Panc1 (cell line): ENCODE data around the gene ADCK2.

Source experiments
- POLR2AphosphoS5 ChIP-seq: IDR thresholded peaks from 2 replicates; pipeline ENCODE4 v1.6.1; 2012; ENCODE audit warnings: mild to moderate bottlenecking, low read depth, low read length, moderate library complexity
- SIN3A ChIP-seq: IDR thresholded peaks from 2 replicates; pipeline ENCODE4 v1.6.1; 2012; ENCODE audit warnings: low read depth, mild to moderate bottlenecking, low read length, moderate library complexity, borderline replicate concordance; ENCODE audit not compliant: insufficient read depth
- TCF7L2 ChIP-seq: IDR thresholded peaks from 2 replicates; pipeline ENCODE4 v1.6.1; 2011; ENCODE audit warnings: mild to moderate bottlenecking, low read depth, low read length, inconsistent platforms
- TF ChIP-seq, protein P1 (sequence below), 2 experiments: IDR thresholded peaks; 2 replicates each; pipeline ENCODE4 v1.6.1; 2011 to 2012; ENCODE audit warnings: low read depth in 2 of 2, control low read depth in 1 of 2, low read length in 1 of 2, mild to moderate bottlenecking in 1 of 2, moderate library complexity in 1 of 2; ENCODE audit not compliant: insufficient read depth in 1 of 2
- TF ChIP-seq, protein P2 (sequence below): fragments of 450-650 bp; IDR thresholded peaks from 2 replicates; pipeline ENCODE4 v1.5.1; 2017; ENCODE audit warnings: mild to moderate bottlenecking

DNA sequence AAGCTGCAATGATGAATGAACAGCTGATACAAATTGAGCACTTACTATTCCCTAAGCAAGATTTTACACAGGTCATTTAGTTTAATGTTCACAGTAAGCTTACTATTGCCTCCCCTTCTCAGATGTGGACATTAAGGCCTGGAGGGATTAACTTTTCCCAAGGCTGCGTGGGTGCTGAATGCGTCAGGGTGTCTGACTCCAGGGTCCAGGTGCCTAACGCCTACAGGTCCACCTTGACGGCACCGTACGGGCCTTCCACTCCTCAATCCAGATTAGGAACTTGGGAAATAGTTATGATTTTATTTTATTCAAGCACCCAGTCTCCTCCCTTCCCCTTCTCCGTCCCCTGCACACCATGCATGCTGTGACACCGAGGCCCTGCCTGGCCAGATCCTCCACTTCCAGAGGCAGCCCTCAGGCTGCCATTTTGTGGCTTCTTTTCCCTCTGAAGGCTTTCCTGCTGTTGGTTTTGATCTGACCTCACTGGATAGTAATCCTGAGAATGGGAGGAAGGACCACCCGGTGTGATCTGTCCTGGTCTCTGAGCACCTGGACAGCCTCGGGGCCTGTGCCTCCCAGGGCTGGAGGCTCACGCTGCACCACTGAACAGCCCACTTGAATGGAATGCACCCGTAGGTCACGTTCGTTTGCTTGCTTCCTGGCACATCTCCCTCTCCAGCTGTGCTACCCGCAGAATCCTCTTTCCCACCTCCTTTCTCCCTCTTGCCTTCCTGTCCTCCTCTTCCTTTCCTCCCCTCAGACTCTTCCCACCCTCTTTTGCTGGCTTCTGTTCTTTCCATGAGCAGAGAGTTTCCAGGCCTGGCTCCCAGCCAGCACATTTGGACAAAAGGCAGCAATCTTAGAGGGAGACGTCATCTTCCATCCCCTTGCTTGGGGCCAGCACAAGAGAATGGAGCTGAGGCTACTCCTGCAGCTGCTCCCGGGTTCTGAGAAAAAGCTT, 46.6 kb upstream of the ADCK2 start:
- TF ChIP-seq, protein P1, sequence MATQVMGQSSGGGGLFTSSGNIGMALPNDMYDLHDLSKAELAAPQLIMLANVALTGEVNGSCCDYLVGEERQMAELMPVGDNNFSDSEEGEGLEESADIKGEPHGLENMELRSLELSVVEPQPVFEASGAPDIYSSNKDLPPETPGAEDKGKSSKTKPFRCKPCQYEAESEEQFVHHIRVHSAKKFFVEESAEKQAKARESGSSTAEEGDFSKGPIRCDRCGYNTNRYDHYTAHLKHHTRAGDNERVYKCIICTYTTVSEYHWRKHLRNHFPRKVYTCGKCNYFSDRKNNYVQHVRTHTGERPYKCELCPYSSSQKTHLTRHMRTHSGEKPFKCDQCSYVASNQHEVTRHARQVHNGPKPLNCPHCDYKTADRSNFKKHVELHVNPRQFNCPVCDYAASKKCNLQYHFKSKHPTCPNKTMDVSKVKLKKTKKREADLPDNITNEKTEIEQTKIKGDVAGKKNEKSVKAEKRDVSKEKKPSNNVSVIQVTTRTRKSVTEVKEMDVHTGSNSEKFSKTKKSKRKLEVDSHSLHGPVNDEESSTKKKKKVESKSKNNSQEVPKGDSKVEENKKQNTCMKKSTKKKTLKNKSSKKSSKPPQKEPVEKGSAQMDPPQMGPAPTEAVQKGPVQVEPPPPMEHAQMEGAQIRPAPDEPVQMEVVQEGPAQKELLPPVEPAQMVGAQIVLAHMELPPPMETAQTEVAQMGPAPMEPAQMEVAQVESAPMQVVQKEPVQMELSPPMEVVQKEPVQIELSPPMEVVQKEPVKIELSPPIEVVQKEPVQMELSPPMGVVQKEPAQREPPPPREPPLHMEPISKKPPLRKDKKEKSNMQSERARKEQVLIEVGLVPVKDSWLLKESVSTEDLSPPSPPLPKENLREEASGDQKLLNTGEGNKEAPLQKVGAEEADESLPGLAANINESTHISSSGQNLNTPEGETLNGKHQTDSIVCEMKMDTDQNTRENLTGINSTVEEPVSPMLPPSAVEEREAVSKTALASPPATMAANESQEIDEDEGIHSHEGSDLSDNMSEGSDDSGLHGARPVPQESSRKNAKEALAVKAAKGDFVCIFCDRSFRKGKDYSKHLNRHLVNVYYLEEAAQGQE (IDR thresholded peaks at IDR 0.05; ENCODE audit: insufficient read depth in 1 of 2, low read depth in 2 of 2, low read length in 1 of 2): no peak
- TF ChIP-seq POLR2AphosphoS5: peak; percentile 60
- TF ChIP-seq, protein P2, sequence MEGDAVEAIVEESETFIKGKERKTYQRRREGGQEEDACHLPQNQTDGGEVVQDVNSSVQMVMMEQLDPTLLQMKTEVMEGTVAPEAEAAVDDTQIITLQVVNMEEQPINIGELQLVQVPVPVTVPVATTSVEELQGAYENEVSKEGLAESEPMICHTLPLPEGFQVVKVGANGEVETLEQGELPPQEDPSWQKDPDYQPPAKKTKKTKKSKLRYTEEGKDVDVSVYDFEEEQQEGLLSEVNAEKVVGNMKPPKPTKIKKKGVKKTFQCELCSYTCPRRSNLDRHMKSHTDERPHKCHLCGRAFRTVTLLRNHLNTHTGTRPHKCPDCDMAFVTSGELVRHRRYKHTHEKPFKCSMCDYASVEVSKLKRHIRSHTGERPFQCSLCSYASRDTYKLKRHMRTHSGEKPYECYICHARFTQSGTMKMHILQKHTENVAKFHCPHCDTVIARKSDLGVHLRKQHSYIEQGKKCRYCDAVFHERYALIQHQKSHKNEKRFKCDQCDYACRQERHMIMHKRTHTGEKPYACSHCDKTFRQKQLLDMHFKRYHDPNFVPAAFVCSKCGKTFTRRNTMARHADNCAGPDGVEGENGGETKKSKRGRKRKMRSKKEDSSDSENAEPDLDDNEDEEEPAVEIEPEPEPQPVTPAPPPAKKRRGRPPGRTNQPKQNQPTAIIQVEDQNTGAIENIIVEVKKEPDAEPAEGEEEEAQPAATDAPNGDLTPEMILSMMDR: no peak
- no peak for TF ChIP-seq TCF7L2
- no peak for TF ChIP-seq SIN3A
